ENCODE data around the gene AZU1.

GRCh38 chr19:792306-792885, 35.2 kb upstream of the AZU1 start:
- TF ChIP-seq CTCF (IDR thresholded peaks at IDR 0.05) (no peak), POLR2AphosphoS5 (IDR thresholded peaks at IDR 0.05) (no peak), POLR2A (IDR thresholded peaks at IDR 0.05) (no peak)

Measured in gastroesophageal sphincter (tissue), 3 donors.